Colonic mucosa (tissue), 4 donors: ENCODE results near the gene C5orf15. TPM values are rescaled to one million over a fixed set of nuclear protein-coding genes. Genes with fewer than 3 reads are reported as not detected.
A peak's percentile ranks its signal among the peaks of the same experiment; 100 is the strongest.

Experiments used
- DNase-seq: peaks from one replicate; pipeline ENCODE4 v3.0.0-alpha.2; 2020
- H3K27ac ChIP-seq: fragments of 200-600 bp; one replicate; pipeline ENCODE4 v1.8.0; 2021
- H3K27me3 ChIP-seq: fragments of 200-600 bp; one replicate; pipeline ENCODE4 v1.8.0; 2021
- H3K36me3 ChIP-seq: fragments of 200-600 bp; one replicate; pipeline ENCODE4 v1.8.0; 2021
- H3K4me1 ChIP-seq: fragments of 200-600 bp; one replicate; pipeline ENCODE4 v1.8.0; 2021; ENCODE audit warnings: mild to moderate bottlenecking
- H3K4me3 ChIP-seq: fragments of 200-600 bp; one replicate; pipeline ENCODE4 v1.8.0; 2021
- H3K9ac ChIP-seq, 2 donors: one replicate each; pipeline ENCODE4 v1.7.0; 2013; ENCODE audit warnings: control low read depth in 2 of 2, low read depth in 2 of 2, low read length in 2 of 2
- H3K9me3 ChIP-seq: fragments of 200-600 bp; one replicate; pipeline ENCODE4 v1.8.0; 2021
- CTCF ChIP-seq: fragments of 200-600 bp; IDR thresholded peaks from one replicate; pipeline ENCODE4 v1.8.0; 2022; ENCODE audit warnings: antibody characterized with exemption, mild to moderate bottlenecking
- intact Hi-C: fragments of 100-400 bp; cut with DNase I; formaldehyde crosslinking; loops from one replicate; pipeline ENCODE4 v1.14.1; 2022
- total RNA-seq, 2 donors: library from RNA; stranded (reverse); fragmentation: NEBNext Ultra II Directional in 1 of 2; extraction: Animal tissue kit (Norgen Biotek cat#: 25700) in 1 of 2; gene quantifications; one replicate each; pipeline ENCODE4 v1.2.1, GENCODE V29; 2021
- donor health status: healthy.
- donor health status: DM: no; HTN: no; CAD: no.
- donor health status: DM: no; HTN: no; CAD: no.

The C5orf15 gene
- total RNA-seq, 2 donors from 2014 or later: 21.1 to 31.9 TPM

DNA sequence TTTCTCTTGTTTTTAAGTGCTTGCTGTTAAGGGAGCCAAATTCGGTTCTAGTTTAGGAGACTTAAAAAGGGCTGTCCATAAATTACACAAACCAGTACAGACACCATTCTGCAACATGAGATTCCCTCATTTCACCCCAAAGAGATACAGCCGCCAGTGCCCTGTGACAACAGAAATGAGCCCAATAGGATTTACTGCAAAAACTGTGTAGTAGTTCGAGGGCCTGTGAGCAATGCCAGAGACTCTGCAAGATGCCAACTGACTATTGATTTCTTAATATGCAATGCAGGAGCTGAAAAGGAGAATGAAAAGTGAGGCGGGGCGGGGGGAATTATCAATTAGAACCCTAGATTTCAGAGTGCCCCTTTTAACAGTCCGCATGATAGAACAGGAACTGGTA, 5.7 kb upstream of the C5orf15 start:
- no peak for DNase-seq
- H3K27ac ChIP-seq: no peak overlapping the region
- no peaks in the 10 kb centered on the region for H3K9me3 ChIP-seq
- H3K36me3 ChIP-seq: peaks cover 13% of the 10 kb centered on the region
- intact Hi-C loops: no loop called here
- no peak for TF ChIP-seq CTCF
- no peak overlapping the region for H3K4me3 ChIP-seq
- H3K4me1 ChIP-seq: peaks cover 2% of the 10 kb centered on the region
- H3K9ac ChIP-seq: no peak overlapping the region
- H3K27me3 ChIP-seq: no peaks in the 10 kb centered on the region

- no peak for TF ChIP-seq CTCF
- intact Hi-C loops: no loop called here
- no peak overlapping the region for H3K4me3 ChIP-seq
- H3K27me3 ChIP-seq: no peaks in the 10 kb centered on the region
- H3K36me3 ChIP-seq: peaks cover 13% of the 10 kb centered on the region
- H3K9ac ChIP-seq: no peak overlapping the region
- H3K4me1 ChIP-seq: peaks cover 10% of the 10 kb centered on the region
- no peaks in the 10 kb centered on the region for H3K9me3 ChIP-seq
- no peak for DNase-seq
- peak overlapping the region; percentile 23 for H3K27ac ChIP-seq
Observed at GRCh38 chr5:133970325-133970909, 2.0 kb upstream of the C5orf15 start.

DNA sequence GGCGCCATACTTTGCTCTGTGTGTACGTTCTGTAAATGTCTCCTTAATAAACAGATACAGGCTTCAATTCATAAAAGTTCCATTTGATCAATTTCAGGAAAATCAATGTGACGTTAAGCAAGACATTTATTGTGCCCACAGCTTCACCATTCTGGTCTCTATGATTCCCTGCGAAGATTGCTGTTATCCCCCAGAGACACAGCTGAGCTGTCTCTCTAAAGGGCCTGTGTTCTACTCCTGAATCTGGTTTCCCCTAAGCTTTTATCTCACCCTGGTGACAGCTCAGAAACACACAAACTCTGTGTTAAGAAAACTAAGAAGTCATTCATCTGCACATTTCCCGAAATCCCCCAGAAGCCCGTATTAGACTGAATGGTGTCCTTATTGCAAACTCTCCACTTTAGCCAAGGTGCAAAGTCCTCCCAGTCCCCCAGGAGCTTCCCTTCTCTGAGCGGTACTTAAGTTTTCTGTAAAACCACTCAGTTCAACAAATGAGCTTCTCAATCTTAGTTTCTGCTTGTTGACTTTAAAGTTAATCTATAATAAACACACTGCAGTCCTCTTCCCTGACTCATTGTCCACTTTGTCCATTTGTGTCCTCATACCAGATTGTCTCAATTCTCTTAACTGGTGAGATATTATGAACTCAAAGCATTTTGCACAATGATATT, 1.4 kb upstream of the C5orf15 start:
- Histone ChIP-seq H3K9ac (peak overlapping the region in 1 of 2 donors; percentile 4), H3K9me3 (no peaks in the 10 kb centered on the region), H3K4me1 (peaks cover 10% of the 10 kb centered on the region), H3K27me3 (no peaks in the 10 kb centered on the region), H3K4me3 (no peak overlapping the region), H3K27ac (peak overlapping the region; percentile 23), H3K36me3 (peaks cover 13% of the 10 kb centered on the region)
- no peak for DNase-seq
- TF ChIP-seq CTCF: no peak
- intact Hi-C loops: no loop called here

GRCh38 chr5:133967698-133968203, 674 bp downstream of the C5orf15 start:
- peak; percentile 35 for DNase-seq
- Histone ChIP-seq H3K27me3 (no peaks in the 10 kb centered on the region), H3K4me3 (peak overlapping the region; percentile 79), H3K4me1 (peaks cover 10% of the 10 kb centered on the region), H3K36me3 (no peaks in the 10 kb centered on the region), H3K27ac (peak overlapping the region; percentile 81), H3K9ac (peak overlapping the region; percentile 87 to 88), H3K9me3 (no peaks in the 10 kb centered on the region)
- TF ChIP-seq CTCF: no peak
- intact Hi-C loops: no loop called here

GRCh38 chr5:133967124-133967523, 1.3 kb downstream of the C5orf15 start:
- intact Hi-C loops: no loop called here
- no peaks in the 10 kb centered on the region for H3K36me3 ChIP-seq
- H3K4me3 ChIP-seq: peak overlapping the region; percentile 79
- no peak for DNase-seq
- TF ChIP-seq CTCF: no peak
- H3K9me3 ChIP-seq: no peaks in the 10 kb centered on the region
- H3K27me3 ChIP-seq: no peaks in the 10 kb centered on the region
- H3K9ac ChIP-seq: peak overlapping the region in 1 of 2 donors; percentile 88
- peak overlapping the region; percentile 81 for H3K27ac ChIP-seq
- H3K4me1 ChIP-seq: peaks cover 10% of the 10 kb centered on the region
